Measurements from ENCODE around the gene ZCCHC18. TPM values are rescaled to one million over a fixed set of nuclear protein-coding genes. Genes with fewer than 3 reads are reported as not detected.

Gene ZCCHC18
- total and polyA plus RNA-seq, 9 of the 15 experiments (the other 6 are each of a cell fraction or from before 2014, with no cell fraction given) = not detected

GRCh38 chrX:104098919-104099318, 13.4 kb upstream of the ZCCHC18 start:
- no peak overlapping the region for H3K4me2 ChIP-seq (ENCODE audit: insufficient read depth, low read length)
- no peak for ATAC-seq

More at GRCh38 chrX:104098919-104099318, 13.4 kb upstream of the ZCCHC18 start:
- no peak overlapping the region for H3K9ac ChIP-seq (ENCODE audit: insufficient read depth in 1 of 2, low read depth in 2 of 2, low read length in 2 of 2)
- FAIRE-seq (no peak), DNase-seq (ENCODE audit: extremely low read depth in 1 of 4, low spot score in 3 of 4) (no peak)
- no peaks in the 10 kb centered on the region for H3K4me1 ChIP-seq (replicated peaks in 1 of 2; ENCODE audit: control insufficient read depth in 2 of 2, insufficient read depth in 2 of 2, low read length in 2 of 2)
- no TSS peak for BruUV-seq (replicated peaks)
- no peaks in the 10 kb centered on the region for H3K9me1 ChIP-seq (ENCODE audit: control insufficient read depth, insufficient read depth, low read length)
- POLR2A ChIA-PET = no interaction called here
- in situ Hi-C loops (cut with MboI) (no loop called here), intact Hi-C loops (cut with micrococcal nuclease) (loop anchor here (1.0 to 2.0 kb wide), 2 partner anchors 38 to 172 kb away; no protein-coding TSS in a partner anchor)
- CTCF ChIA-PET (ENCODE audit: low intra/inter-chr PET ratio) = interaction anchor here (0.8 to 2.1 kb wide), 2 partner anchors 38 to 172 kb away, joined by 3 to 9 read pairs; no protein-coding TSS in a partner anchor
- H2AFZ ChIP-seq (ENCODE audit: low read depth, low read length) = no peak overlapping the region
- H3K4me3 ChIP-seq = no peak overlapping the region
- no peaks in the 10 kb centered on the region for H3K9me3 ChIP-seq (replicated peaks; ENCODE audit: control insufficient read depth, insufficient read depth, low read depth, low read length)
- no peaks in the 10 kb centered on the region for H4K20me1 ChIP-seq (replicated peaks; ENCODE audit: control insufficient read depth, insufficient read depth, low read length)
- no peak overlapping the region for H3K27ac ChIP-seq (ENCODE audit: extremely low read depth, low read depth, low read length)
- TF ChIP-seq TCF7 (IDR thresholded peaks at IDR 0.05; ENCODE audit: borderline replicate concordance) (no peak), ZSCAN32 (CRISPR knock-in tag; IDR thresholded peaks at IDR 0.05) (no peak), STAG1 (CRISPR knock-in tag; IDR thresholded peaks at IDR 0.05; ENCODE audit: borderline replicate concordance) (no peak), ZBED1 (IDR thresholded peaks at IDR 0.05) (no peak), SAP30 (IDR thresholded peaks at IDR 0.05; ENCODE audit: borderline replicate concordance, insufficient read depth, low read depth, low read length, poor library complexity, severe bottlenecking) (no peak), MBD1 (CRISPR knock-in tag; IDR thresholded peaks at IDR 0.05) (no peak), SETDB1 (IDR thresholded peaks at IDR 0.05; ENCODE audit: low read length) (no peak), POLR3G (IDR thresholded peaks at IDR 0.05; ENCODE audit: extremely low read depth, insufficient read length, insufficient replicate concordance) (no peak), ZNF316 (IDR thresholded peaks at IDR 0.05) (no peak), ZNF217 (CRISPR knock-in tag; IDR thresholded peaks at IDR 0.05) (no peak), JUNB (CRISPR knock-in tag; conservative IDR thresholded peaks at IDR 0.05) (no peak), HDAC8 (tag; IDR thresholded peaks at IDR 0.05) (no peak), HOXB6 (CRISPR knock-in tag; IDR thresholded peaks at IDR 0.05; ENCODE audit: borderline replicate concordance) (no peak), NR2C2 (CRISPR knock-in tag; IDR thresholded peaks at IDR 0.05) (no peak), NR2C2 (tag; IDR thresholded peaks at IDR 0.05) (no peak), RBFOX2 (IDR thresholded peaks at IDR 0.05; ENCODE audit: low read depth, low read length) (no peak), GABPB1 (CRISPR knock-in tag; IDR thresholded peaks at IDR 0.05) (no peak), RFX7 (CRISPR knock-in tag; IDR thresholded peaks at IDR 0.05) (no peak), NR3C1 (CRISPR knock-in tag; IDR thresholded peaks at IDR 0.05) (no peak)
- TF ChIP-seq, protein P1, sequence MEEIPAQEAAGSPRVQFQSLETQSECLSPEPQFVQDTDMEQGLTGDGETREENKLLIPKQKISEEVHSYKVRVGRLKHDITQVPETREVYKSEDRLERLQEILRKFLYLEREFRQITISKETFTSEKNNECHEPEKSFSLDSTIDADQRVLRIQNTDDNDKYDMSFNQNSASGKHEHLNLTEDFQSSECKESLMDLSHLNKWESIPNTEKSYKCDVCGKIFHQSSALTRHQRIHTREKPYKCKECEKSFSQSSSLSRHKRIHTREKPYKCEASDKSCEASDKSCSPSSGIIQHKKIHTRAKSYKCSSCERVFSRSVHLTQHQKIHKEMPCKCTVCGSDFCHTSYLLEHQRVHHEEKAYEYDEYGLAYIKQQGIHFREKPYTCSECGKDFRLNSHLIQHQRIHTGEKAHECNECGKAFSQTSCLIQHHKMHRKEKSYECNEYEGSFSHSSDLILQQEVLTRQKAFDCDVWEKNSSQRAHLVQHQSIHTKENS (CRISPR knock-in tag; IDR thresholded peaks at IDR 0.05) = no peak
- TF ChIP-seq, protein P2, sequence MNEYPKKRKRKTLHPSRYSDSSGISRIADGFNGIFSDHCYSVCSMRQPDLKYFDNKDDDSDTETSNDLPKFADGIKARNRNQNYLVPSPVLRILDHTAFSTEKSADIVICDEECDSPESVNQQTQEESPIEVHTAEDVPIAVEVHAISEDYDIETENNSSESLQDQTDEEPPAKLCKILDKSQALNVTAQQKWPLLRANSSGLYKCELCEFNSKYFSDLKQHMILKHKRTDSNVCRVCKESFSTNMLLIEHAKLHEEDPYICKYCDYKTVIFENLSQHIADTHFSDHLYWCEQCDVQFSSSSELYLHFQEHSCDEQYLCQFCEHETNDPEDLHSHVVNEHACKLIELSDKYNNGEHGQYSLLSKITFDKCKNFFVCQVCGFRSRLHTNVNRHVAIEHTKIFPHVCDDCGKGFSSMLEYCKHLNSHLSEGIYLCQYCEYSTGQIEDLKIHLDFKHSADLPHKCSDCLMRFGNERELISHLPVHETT (CRISPR knock-in tag; conservative IDR thresholded peaks at IDR 0.05 in 1 of 2, IDR thresholded peaks at IDR 0.05 in 1 of 2) = no peak
- no peaks in the 10 kb centered on the region for H3K36me3 ChIP-seq (ENCODE audit: control insufficient read depth, insufficient read depth, low read length)
- no peaks in the 10 kb centered on the region for H3K79me2 ChIP-seq (ENCODE audit: control insufficient read depth, insufficient read depth, low read length)
- no peaks in the 10 kb centered on the region for H3K27me3 ChIP-seq (ENCODE audit: control insufficient read depth in 2 of 2, insufficient read depth in 2 of 2, low read length in 2 of 2)
